Posterior vena cava (tissue), 2 donors: Measurements from ENCODE around the gene FAS. TPM values are rescaled to one million over a fixed set of nuclear protein-coding genes. Genes with fewer than 3 reads are reported as not detected.
"Not testable (repeated sequence)": the region's sequence is repeated elsewhere in the genome, so short reads cannot be mapped to it uniquely, and the experiment has no call there.

Experiments used
- DNase-seq: peaks from one replicate; pipeline ENCODE4 v3.0.0-alpha.2; 2020; ENCODE audit warnings: low spot score
- intact Hi-C, 2 donors: fragments of 100-400 bp; cut with DNase I; formaldehyde crosslinking; loops; one replicate each; pipeline versions ENCODE4 v1.14.1 to v1.14.2; 2022 to 2023
- total RNA-seq, 2 donors: library from RNA; stranded (reverse); fragmentation: NEBNext Ultra II Directional; extraction: Animal tissue kit (Norgen Biotek cat#: 25700); gene quantifications; one replicate each; pipeline ENCODE4 v1.2.1, GENCODE V29; 2021
- donor health status: DM: yes; HTN: yes; CAD: no.
- donor health status: DM: yes; HTN: yes; CAD: no.

FAS gene
- total RNA-seq, 2 donors from 2014 or later, result 30.7 to 40.7 TPM

GRCh38 chr10:89021526-89021925 lies 30.9 kb downstream of the FAS start:
- DNase-seq, intact Hi-C loops: not testable (repeated sequence)

- intact Hi-C loops, result no loop called here
- no peak for DNase-seq
Measured at GRCh38 chr10:89022734-89023133, 32.1 kb downstream of the FAS start.

DNA sequence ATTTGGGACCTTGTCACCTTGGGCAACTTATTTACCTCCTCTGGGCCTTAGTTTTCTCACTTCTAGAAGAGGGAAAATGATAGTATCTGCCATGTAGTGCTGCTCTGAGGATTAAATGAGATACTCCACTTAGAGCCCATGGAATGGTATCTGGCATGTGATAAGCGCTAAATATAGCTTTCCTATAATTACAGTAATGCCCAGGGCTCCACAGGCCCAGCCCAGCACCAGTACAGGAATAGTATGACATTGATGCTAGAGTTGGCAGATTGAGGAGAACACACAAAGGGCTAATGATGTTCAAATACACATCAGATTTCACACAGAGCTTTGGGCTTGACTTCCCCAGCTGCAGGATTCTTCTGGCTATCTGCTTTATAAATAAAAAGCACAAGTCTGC lies 34.9 kb downstream of the FAS start:
- DNase-seq, result no peak
- intact Hi-C loops, result loop anchor here in 1 of 2 donors (5.0 kb wide), 1 partner anchor 187 kb away; no protein-coding TSS in a partner anchor

DNA sequence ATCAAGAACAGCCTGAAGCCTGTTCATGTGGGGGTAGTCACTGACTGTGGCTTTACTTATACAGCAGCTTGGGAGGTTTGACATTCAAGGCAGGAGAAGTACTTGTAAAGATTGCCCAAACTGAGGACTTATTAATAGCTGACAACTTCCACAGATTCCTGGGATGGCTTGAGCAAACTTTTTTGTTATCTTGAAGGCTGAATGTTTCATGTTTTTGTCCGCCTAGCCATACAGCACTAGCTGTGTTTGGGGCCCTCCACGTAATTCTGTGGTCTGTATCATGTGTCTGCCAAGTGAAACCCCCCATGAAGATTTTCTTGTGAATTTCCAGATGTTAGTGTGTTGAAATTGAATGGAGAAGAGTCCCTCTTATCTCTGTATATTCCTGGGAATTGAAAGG lies 38.6 kb downstream of the FAS start:
- intact Hi-C loops, result loop anchor here (1.0 to 5.0 kb wide), 2 partner anchors 183 to 184 kb away; no protein-coding TSS in a partner anchor
- no peak for DNase-seq

DNA sequence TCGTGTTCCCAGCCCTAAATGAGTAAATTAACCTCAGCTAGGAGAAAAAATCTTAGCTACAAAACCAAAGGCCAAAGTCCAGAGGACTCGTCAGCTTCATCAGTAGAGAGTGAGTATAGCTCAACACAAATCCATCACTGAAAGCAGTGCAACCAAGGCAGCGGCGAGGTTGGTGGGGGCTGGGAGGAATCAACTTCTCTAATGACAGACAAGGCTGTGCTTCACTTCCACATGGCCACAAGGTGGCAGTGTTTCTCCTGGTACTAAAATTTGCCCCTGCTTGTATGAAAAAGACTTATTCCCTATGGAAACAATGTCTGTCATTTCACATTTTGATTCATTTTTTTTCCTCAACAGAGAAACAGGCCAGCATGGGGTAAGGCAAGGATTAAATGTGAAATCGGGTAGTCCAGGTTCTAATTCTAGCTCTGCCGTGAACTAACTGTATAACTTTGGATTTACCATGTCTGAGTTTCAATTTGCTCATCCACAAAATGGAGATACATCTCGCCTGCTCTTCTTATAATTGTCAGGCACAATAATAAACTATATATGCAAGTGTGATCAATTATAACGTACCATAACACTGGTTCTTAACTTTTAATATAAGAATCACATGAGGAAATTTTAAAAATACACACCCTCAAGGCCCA lies 39.3 kb downstream of the FAS start:
- peak; percentile 91 for DNase-seq
- intact Hi-C loops, result loop anchor here (1.0 to 5.0 kb wide), 2 partner anchors 182 to 183 kb away; no protein-coding TSS in a partner anchor

GRCh38 chr10:89030791-89031190 lies 40.2 kb downstream of the FAS start:
- no peak for DNase-seq

GRCh38 chr10:89032141-89032891 lies 41.7 kb downstream of the FAS start:
- DNase-seq, result no peak
- intact Hi-C loops, result no loop called here

More at GRCh38 chr10:89030791-89031190, 40.2 kb downstream of the FAS start:
- intact Hi-C loops, result no loop called here

DNA sequence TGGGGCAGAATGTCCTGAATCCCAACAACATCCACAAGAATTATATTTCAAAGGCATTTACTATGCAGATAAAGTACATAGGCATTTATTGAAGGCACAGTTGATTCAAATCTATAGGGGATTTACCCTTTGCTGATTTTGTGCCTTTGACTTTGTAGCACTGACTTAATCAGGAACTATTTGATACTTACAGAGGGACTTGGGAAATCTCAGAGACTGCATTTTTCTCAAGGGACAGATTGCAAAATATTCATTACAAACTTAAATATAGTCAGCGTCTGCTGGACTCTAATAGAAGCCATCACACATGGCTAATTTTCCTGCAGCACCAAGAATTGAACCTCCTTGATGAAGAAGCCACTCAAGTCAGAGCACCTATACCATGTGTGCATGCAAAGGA lies 44.9 kb downstream of the FAS start:
- intact Hi-C loops, result no loop called here
- no peak for DNase-seq

DNA sequence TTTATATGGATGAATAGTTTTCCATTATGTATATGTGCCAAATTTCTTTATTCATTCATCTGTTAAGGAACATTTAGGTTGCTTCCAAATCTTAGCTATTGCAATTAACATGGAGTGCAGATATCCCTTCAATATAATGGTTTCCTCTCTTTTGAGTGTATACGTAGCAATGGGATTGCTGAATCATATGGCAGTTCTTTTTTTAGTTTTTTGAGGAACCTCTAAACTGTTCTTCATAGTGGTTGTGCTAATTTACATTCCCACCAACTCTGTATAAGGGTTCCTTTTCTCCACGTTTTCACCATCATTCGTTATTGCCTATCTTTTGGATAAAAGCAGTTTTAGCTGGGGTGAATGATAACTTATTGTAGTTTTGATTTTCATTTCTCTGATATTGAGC lies 46.5 kb downstream of the FAS start:
- intact Hi-C loops, result no loop called here
- no peak for DNase-seq

GRCh38 chr10:89042562-89042961 lies 52.0 kb downstream of the FAS start:
- intact Hi-C loops, result no loop called here
- DNase-seq, result no peak

DNA sequence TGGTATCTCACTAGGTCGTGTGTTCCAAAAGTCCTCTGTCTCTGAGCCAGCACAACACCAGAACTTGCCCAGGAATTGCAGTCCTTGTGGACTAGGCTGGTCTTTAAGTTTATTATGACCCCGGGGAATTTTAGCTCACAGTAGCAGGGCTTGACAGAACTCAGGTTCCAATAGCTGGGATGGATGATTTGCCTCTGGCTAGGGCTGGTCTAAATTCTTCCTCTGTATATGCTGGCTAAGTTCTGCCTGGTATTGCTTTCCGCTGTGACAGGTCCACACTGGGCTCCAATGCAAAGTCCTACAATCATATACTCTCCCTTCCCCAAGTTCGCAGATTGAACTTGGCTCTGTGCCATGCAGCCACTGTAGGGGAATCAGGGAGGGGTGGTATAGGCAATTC lies 52.5 kb downstream of the FAS start:
- DNase-seq, result no peak
- intact Hi-C loops, result no loop called here

GRCh38 chr10:89047397-89047796 lies 56.8 kb downstream of the FAS start:
- intact Hi-C loops, result no loop called here
- no peak for DNase-seq

DNA sequence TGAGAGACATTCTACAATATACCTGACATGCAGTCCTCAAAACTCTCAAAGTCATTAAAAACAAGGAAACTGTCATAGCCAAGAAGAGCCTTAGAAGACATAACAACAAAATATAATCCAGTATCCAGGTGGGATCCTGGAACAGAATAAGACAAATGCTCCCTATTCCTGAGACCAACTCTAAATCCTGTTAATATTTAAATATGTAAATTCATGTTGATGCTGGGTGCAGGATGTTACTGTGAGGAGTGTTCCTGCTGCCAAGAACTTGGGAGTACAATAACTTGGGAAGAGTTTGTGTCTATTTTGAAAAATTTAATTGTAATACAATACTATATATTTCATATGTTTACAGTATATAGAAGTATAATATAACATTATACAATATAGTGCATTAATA lies 61.0 kb downstream of the FAS start:
- intact Hi-C loops, result loop anchor here in 1 of 2 donors (5.0 kb wide), 1 partner anchor 136 kb away; no protein-coding TSS in a partner anchor
- no peak for DNase-seq

GRCh38 chr10:89053555-89053954 lies 63.0 kb downstream of the FAS start:
- DNase-seq, result no peak
- intact Hi-C loops, result loop anchor here in 1 of 2 donors (5.0 kb wide), 1 partner anchor 134 kb away; no protein-coding TSS in a partner anchor

DNA sequence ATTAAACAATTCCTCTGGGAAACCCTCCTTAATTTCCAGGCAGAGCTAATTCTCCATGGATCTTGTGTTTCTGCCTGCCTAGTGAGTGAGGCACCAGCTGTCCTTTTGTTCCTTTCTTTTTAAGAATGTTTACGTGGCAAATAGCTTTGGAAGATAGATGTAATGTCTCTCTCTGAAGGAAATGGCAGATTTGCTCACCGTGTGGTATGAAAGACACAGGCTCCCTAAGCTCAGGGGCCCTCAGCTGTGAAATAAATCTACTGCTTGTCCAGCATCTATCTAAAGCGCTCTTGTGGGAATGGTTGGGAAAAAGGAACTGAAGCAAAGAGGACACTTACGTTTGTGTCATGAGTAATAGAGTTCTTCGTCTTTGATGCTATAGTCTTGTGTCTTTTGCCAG lies 64.6 kb downstream of the FAS start:
- intact Hi-C loops, result no loop called here
- no peak for DNase-seq

DNA sequence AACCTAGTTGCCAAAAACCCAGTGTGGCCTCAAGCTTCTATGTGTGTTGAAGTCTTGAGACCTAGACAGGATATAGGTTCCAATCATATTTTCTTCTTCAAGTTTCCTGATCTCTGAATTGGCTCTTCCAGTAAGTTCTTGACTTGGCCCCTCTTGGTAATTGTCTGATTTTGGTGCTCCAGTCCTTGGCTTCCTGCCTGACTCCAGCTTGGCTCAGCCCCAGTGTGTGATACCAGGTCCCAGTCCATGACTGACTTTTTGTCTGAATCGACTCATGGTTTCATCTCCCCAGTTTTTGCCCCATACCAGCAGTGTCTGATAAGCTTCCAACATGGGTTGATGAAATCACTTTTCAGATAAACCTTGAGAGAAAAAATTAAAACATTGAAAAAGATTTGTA lies 72.3 kb downstream of the FAS start:
- intact Hi-C loops, result no loop called here
- peak; percentile 83 for DNase-seq

DNA sequence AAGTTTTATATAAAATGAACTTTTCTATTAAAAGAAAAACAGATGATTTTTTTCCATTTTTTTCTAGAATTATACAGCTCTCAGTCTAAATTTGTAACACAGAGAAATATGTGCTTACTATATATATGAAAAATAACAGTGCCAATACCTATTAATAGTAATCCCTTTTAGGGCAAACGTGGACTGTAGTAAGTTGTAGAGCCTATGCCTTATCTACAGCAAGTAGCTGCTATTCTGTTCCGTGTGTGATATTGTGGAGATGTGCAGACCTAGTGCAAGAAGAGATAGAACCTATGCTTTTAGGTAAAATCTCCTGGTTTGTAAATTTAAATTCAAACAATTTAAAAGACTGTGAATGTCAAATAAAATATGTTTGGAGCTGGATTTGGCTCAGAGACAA lies 72.9 kb downstream of the FAS start:
- no peak for DNase-seq
- intact Hi-C loops, result no loop called here

DNA sequence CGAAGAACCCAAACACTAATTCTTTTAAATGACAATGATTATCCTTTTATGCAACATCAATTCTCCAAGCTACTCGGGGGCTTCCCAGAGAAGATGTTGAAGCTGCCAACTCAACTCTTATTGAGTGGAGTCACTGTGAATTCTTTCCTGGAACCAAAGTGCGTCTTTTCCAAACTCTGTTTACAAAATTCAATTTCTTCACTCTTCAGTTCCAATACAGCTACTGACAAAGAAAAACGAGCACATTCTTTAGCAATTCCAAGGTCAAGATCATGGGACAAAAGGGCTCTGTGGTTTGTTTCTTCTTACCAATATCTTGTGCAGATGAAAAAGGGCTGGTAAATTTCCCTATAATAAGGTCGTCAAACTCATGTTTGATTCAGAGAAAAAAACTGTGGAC lies 74.2 kb downstream of the FAS start:
- no peak for DNase-seq
- intact Hi-C loops, result no loop called here
